HG02610 (cell line): ENCODE data around the gene ADD1.
A peak's percentile ranks its signal among the peaks of the same experiment; 100 is the strongest.

Experiments used
- ATAC-seq: cut with Tn5 transposase; IDR thresholded peaks from one replicate; pipeline ENCODE4 v1.9.1; 2021; ENCODE audit warnings: mild to moderate bottlenecking, moderate library complexity; ENCODE audit not compliant: unreplicated experiment

ADD1 gene

DNA sequence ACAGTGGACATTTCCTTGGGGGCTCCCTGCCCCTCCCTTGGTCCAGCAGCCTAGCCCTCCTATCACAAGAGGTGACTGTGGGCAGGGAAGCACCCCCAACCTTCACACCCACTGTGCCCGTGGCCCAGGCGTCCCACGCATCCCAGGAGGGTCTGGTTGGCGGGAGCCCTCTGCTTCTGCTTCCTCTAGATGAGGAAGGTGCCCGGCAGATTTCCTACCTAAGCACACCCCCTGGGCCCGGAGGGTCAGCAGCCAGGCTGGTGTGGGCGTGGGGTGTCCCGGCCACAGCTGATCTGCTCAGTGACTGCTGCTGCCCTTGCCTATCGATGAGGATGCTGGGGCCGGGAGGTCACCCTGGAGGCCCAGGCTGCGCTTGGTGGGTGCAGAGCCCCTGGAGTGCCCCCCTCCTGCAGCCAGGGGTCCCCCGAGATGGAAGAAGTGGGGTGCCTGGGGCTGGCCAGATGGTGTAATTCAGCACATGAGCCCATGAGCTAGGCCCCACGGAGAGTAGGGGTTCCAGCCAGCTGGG is 38.6 kb upstream of the ADD1 start:
- no peak for ATAC-seq

DNA sequence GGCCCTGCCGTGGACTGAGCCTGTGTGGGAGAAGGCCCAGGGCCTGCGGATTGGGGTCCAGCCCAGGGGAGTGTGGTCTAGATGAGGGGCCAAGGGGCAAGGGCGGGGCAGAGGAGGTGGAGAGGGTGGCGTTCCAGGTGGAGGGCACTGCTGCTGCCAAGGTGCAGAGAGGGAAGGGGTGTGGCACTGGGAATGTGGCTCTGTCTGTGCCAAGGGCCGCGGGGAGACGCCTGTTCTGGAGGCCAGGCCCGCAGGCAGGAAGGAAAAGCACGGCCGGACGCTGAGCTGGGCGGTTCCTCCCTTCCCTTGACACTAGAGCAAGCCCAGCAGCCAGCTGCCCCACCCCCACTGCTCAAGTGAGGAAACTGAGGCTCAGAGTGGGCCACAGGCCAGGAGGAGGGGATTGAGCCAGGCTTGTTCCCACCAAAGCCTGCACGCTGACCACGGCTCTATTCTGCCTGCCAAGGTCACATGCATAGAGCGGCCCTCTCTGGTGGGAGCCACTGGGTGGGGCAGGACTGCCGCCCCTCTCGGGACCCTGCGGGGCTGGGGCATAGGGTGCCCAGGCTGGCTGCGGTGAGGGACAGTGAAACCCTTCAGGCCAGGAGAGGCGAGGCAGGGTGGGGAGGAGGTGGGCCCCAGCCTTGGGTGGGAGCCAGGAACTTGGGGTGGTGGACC is 37.8 kb upstream of the ADD1 start:
- no peak for ATAC-seq

DNA sequence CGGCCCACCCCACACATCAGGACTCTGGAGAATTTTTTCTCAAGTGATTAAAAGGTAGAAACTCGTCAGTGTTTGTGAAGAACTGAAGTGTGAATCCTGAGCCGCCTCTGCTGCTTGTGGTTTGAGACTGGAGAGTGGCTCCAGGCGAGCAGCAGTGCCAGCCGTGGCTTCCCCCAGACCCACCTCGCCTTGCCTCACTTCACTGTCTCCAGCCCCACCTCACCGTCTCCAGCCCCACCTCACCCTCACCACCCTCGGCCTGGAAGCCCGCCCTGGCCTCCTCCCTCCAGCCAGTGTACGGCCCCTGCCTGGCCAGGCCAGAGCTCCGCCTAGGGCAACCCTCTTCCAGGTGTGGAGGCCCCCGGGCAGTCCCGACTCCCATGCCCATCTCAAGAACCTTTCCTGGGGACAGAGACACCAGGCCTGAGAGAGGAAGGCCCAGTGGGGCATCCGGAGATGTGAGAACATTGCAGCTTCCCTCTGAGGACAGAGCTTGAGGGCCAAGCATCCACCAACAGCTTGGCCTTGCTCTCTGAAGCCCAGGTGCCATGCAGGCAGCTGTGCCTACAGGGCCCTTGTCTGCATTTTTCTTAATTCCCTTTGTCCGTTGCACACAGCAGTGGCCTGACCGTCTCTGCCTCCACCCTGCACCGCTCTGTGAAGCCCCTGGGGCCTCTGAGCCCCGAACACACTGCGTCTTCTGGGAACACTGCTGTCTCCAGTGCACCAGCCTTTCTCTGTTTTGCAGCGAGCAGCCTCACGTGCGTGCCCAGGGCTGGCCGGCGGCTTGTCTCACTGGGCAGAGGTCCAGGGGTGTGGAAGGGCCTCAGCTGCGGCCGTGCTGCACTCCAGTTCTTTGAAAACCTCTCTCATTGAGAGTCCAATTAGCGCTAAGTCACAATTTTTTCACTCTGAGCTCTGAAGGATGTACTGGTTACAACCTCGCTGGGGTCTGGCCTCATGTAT is 37.0 kb upstream of the ADD1 start:
- no peak for ATAC-seq

DNA sequence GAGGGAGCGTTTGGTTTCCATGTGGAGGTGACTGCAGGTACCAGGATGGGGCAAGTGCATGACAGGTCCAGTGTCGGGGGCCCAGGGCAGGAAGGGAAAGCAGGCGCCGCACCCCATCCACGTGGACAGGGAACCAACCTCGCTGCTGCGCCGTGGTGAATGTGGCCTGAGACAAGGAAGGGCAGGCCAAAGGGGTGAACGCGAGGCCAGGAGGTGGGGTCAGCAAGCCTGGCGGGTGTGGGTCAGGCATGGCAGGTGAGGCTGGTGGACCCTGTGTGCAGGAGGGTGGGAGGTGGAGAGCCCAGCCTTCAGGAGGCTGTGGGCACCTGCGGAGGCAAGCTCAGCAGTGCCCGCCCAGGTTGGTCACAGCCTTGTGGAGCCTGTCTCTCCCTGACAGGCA is 36.1 kb upstream of the ADD1 start:
- ATAC-seq: no peak

DNA sequence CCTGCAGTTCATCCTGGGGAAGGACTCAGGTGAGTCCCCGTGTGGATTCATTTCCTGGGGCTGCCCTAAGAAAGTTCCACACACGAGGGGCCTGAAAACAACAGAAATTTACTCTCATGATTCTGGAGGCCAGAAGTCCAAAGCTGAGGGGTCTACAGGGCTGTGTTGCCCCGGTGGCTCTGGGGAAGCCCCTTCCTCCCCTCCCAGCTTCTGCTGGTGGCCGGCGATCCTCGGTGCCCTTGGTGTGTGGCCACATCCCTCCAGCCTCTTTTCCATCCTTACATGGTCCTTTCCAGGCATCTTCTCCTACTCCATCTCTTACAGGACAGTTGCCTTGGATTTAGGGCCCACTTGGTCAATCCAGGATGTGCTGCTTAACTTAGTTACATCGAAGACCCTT is 35.6 kb upstream of the ADD1 start:
- ATAC-seq: no peak

DNA sequence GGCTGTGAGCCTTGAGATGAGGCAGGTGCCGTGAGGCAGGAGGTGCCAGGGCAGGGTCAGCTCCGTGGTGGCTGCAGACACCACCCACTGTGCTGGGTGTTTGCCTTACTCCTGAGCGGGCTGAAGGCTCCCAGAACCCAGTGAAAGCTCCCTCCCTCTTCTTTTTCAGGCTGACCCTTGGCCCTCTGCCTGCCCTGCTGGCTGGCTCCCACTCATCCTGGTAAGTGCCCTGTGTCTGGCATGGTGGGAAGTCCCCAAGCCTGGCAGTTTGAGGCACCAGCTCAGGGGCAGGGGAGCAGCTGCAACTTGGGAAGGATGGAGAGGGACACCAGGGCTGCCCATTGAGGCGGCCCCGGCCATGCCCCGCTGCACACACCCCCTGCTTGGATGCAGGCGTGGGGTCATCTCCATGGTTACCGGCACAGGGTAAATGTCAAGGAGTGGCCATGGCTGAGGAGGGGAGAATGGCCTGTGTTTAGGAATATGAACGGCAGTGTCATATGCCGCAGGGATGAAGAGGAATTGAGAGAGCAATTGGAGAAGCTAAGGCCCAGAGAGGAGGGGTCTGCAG is 33.9 kb upstream of the ADD1 start:
- no peak for ATAC-seq

DNA sequence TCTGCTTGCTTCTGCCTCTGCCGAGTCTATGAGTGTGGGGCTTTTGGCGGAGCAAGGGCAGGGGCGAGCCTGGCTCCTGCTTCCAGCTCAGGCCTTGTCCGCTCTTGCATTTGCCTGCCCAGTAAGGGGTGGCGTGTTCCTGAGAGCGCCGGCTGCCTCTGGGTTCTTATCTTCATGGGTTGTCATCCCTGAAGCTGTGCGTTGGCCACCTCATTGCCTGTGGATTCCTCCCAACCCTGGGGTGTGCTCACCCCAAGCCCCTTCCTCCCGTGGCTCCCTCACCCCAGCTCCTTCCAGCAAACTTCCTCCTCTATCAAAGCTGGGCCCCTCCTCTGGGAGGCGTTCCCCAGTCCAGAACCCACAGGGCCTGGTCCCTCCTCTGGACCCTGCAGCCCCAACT is 33.3 kb upstream of the ADD1 start:
- ATAC-seq: no peak

DNA sequence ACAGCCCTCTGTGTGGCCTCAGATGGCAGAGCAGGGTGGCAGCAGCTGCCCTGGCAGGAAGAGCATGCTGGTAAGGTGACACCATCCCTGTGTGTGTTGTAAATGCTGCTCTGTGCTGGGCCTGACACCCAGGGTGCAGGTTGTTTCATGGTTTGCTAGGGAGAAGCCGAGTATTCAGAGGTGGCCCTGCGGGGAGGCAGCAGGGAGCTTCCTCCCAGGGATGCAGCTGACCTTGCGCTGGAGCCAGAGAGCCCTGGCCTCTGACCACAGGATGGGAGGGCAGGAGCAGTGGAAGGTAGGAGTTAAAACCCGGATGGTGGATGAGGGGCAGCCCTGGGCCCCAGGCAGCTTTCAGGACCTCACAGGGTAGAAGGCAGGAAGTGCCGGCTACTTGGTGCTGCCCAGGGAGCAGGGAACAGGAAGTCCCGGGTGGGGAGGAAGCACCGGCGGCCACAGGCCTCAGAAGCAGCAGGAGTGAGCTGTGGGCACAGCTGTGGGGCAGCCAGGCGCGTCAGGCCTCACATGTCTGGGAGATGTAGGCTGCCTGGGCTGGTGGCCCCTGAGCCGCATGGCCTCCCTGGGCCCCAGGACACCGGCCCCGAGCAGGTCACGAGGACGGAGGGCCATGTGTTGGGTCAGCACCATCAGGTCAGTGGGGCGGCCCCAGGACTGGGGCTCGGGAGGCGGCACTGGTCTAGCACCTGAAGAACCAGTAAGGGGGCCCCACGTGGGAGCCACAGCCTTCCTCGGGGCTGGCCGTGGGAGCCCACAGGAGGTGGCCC is 31.6 kb upstream of the ADD1 start:
- ATAC-seq: peak; percentile 53

DNA sequence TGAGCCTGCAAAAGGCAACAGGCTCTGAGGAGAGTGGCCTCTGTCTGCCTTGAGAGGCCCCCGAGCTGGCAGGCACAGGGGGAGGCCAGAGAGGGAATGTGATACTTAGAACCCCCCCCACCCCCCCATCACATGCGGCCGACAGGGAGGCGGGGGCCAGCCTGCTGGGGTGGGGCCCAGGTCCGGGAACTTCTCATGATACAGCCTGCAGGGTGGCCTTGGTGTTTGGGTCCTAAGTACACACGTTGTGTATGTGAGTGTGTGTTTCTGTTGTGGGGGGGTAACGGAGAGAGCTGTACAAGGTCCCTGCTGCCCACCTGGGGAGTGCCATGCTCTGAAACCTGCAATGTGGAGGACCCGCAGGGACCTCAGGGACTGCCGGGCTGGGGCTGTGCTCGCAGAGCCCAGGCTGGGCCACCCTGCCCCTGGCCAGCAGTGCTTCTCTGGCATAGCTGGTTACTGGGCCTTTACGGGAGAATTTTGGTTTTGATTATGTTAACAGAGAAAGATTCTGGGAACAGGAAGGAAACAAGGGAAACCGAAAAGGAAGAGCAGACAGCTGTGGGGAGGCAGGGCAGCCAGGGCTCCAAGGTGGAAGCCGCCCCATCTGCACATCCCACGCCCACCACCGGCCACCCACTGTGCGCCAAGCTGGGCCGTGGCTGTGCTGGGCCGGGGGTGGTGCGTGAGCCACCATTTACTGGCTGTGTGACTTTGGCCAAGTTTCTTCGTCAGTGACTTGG is 30.9 kb upstream of the ADD1 start:
- peak; percentile 7 for ATAC-seq

DNA sequence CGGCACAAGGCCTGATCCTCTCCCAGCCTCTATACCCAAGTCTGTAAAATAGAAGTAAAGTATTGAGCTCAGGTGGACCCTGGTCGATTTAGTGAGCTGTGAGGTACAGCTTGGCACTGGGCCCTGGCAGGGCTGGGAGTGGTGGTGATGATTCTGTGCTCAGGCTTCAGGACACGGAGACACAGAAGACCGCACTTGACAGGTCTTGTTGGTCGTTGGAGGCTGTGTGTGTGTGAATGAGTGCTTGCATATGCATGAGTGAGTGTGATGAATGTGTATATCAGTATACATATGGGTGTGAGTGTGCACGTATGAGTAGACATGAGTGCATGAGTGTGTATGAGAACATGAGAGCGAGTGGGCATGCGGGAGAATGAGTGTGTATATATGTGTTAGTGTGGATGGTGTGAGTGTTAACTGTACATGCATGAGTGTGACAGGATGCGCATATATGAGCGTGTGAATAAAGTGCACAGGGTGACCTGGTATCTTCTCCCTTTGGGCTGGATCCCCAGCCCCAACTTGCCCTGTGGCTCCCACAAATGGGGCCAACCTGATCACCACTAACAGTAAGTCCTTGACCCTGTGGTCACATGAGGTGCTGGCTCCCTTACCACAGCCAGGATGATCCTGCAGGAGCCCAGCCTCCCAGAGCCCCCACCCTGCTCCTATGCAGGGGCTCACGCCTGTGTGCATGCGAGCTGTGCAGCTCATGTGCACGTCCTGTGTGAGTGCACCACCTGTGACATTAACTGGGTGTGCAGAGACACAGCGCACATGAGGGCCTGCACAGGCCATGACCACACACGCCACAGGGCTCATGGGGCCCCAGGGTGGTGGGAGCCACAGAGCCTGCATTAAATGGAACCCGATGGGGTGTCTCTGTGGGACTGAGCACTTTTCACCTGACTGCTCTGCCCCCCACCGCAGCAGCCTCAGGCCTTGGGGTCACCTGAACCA is 29.9 kb upstream of the ADD1 start:
- ATAC-seq: no peak

DNA sequence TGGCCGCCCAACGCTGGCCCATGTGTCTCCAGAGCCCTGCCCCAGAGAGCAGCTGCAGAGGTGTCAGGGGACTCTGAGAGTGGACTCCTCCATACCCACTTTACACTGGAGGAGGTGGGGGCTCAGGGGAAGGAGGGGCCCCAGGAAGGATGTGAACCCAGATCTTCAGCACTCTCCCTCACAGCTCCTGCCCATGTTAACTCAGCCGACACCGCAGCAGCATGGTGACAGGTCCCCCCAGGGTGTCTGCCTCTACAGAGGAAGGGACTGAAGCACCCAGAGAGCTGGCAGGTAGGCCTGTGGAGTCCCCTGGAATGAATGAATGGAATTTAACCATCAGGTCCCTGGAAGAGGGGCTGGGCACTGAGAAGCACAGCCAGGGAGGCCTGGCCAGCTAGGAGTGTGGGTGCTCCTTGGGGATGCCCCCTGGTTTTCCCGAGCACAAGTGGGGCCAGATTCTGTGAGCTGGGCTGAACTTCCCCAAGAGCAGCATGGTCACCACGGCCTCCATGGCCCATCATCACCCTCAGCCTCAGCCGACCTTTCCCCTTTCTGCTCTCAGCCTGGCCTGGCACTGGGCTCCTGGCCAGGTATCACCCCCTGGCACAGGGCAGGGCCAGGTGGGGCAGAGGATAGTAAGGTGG is 28.9 kb upstream of the ADD1 start:
- no peak for ATAC-seq

DNA sequence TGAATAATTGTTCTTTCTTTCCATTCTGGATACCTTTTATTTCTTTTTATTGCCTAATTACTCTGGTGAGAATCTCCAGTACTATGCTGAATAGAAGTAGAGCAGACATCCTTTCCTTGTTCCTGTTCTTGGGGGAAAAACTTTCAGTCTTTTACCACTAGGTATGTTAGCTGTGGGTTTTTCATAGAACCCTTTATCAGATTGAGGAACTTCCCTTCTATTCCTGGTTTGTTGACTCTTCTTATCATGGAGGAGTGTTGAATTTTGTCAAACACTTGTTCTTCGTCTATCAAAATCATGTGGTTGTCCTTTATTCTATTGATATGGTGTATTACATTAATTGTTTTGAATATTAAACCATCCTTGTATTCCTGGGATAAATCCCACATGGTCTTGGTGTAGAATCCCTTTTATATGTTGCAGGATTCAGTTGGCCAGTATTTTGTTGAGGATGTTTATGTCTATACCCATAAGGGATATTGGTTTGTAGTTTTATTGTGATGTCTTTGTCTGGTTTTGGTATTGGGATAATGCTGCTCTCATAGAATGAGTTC is 27.2 kb upstream of the ADD1 start:
- no peak for ATAC-seq

DNA sequence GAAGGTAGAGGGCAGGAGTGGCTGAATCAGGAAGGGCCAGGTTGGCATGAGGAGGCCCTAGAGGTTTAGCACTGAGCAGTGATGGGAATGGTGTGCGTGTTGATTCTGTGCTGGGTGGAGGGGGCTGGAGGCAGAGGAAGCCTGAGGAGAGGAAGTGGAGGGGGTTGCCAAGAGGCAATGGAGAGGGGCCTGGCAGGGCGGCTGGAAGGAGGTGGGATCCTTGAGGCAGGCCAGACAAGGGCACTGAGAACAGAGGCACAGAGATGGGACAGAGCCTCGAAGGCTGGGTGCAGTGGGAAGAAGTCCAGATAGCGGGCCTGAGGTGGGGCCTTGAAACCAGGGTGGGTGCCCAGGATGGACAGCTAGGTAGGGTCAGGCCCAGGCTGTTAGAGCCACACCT is 26.5 kb upstream of the ADD1 start:
- no peak for ATAC-seq

DNA sequence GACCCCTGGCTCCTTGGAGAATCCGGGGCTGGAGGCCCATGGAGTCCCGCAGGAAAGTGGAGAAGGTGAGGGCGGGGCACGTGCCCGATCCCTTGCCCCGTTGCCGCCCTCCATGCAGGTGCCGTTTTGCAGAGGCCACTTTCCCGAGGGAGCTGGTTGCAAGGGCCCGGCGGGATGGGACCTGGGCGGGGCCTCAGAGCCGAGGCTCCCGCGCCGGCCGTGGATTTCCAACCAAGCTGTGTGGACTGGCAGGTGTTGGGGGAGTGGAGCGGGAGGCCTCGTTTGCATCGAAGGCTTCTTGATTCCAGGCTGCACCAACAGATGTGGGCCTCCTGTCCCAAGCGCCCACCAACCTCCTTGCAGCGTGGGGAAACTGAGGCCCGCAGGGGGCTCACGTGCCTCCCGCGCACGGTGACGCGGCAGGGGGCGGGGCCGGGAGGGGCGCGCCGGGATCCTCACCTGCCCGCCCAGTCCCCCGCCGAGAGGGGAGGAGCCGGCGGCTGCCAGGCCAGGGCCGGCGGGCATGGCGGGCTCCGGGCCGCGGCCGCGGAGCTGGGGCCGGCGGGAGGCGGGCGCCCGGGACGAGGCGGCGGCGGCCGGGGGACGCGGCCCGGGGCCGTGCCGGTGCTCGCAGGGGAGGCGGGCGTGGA is 25.8 kb upstream of the ADD1 start:
- no peak for ATAC-seq

DNA sequence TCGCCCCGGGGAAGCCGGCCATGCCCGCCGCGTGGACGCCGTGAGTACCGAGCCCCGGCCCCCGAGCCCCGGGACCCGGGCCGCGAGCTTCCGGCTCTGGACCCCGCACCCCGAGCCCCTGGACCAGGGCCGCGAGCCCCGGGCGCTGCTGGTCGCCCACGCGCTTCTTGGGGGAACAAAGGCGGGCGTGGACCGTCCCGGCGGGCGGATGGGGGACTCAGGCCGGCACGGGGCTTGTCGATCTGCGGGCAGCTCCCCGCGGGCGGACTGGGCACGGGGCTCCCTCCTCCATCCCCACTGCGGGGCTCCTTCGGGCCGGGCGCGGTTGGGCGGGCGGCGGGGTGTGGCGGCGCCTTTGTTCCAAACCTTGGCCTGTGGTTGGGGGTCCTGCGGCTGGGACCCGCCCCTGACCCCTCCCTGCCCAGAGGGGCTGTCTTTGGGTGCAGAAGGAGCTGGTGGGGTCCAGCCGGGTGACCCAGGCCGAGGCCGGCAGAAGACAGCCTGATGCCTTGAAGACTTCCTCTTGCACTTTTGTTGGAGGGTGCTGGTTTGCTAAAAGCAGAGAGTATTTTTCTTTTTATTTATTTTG is 25.2 kb upstream of the ADD1 start:
- no peak for ATAC-seq

DNA sequence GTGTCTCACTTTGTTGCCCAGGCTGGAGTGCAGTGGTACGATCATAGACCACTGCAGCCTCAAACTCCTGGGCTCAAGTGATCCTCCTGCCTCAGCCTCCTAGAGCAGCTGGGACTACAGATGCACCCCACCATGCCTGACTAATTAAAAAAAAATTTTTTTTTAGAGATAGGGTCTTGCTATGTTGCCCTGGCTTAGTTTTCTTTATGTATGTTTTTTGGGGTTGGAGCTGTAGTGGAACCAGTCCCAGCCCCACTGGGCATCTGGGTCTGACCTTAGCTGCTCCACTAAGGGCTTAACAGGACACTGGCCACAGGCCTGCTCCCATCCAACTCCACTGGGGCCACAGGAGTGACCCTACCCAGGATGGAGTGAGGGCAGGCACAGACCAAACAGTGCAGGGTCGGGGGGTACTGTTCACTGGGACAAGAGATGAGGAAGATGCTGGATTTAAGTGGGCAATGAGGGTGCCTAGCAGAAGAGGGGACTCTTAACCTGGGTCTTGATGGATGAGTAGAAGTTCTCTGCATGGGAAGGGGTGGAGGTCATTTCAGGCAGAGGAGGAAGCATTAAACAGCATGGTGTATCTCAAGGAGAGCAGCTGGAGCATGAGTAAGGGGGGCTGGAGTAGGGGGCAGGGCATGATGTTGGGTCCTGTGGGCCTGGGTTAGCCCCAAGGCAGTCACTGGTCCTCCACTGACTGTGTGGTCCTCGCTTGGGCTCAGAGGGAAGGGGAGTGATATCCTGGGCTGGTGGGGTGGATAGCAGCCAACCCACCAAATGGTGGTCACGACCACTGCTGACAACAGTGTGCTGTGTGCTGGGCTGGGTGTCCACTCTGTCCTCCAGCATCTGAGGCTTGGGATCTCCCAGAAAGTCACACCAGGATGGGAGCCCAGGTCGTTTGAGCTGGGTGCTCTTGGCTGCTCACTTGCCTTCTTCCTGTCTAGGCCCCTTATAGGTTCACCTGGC is 24.1 kb upstream of the ADD1 start:
- ATAC-seq: no peak
